KMS-11 (cell line): ENCODE results near the gene PPP2R3A.

Experiments used
- H2AFZ ChIP-seq: fragments of 200-600 bp; sonication (generic); 2 replicates; pipeline ENCODE4 v1.6.1; 2016; ENCODE audit warnings: antibody characterized with exemption, mixed run types, low read depth
- H3K27ac ChIP-seq: fragments of 200-600 bp; sonication (generic); 2 replicates; pipeline ENCODE4 v1.6.1; 2016; ENCODE audit warnings: mild to moderate bottlenecking, mixed run types
- H3K27me3 ChIP-seq: fragments of 200-600 bp; sonication (generic); 2 replicates; pipeline ENCODE4 v1.6.1; 2017; ENCODE audit warnings: mild to moderate bottlenecking, low read depth, mixed run types, moderate library complexity; ENCODE audit not compliant: insufficient read depth
- H3K36me3 ChIP-seq: fragments of 200-600 bp; sonication (generic); 2 replicates; pipeline ENCODE4 v1.6.1; 2017; ENCODE audit warnings: mild to moderate bottlenecking, mixed run types; ENCODE audit not compliant: insufficient read depth
- H3K4me1 ChIP-seq: fragments of 200-600 bp; sonication (generic); 2 replicates; pipeline ENCODE4 v1.6.1; 2016; ENCODE audit warnings: mild to moderate bottlenecking, low read depth, mixed run types; ENCODE audit not compliant: poor library complexity, severe bottlenecking
- H3K4me2 ChIP-seq: fragments of 200-600 bp; sonication (generic); 2 replicates; pipeline ENCODE4 v1.7.0; 2016; ENCODE audit warnings: mild to moderate bottlenecking, mixed run types
- H3K4me3 ChIP-seq: fragments of 200-600 bp; sonication (generic); IDR thresholded peaks from 2 replicates; pipeline ENCODE4 v1.6.1; 2017; ENCODE audit warnings: low read depth, low read length, mixed read lengths; ENCODE audit not compliant: insufficient read depth
- H3K79me2 ChIP-seq: fragments of 200-600 bp; sonication (generic); 2 replicates; pipeline ENCODE4 v1.6.1; 2016; ENCODE audit warnings: low read depth, mixed run types; ENCODE audit not compliant: insufficient read depth
- H3K9ac ChIP-seq: fragments of 200-600 bp; sonication (generic); 2 replicates; pipeline ENCODE4 v1.6.1; 2016; ENCODE audit warnings: mild to moderate bottlenecking, mixed run types
- H4K20me1 ChIP-seq: fragments of 200-600 bp; sonication (generic); 2 replicates; pipeline ENCODE4 v1.6.1; 2016; ENCODE audit warnings: mild to moderate bottlenecking, mixed run types; ENCODE audit not compliant: insufficient read depth
- CTCF ChIP-seq: fragments of 200-600 bp; sonication (generic); conservative IDR thresholded peaks from 2 replicates; pipeline ENCODE4 v1.6.1; 2017; ENCODE audit warnings: low read depth, mild to moderate bottlenecking, antibody characterized with exemption, low read length, moderate library complexity, mixed read lengths

PPP2R3A gene

GRCh38 chr3:135973841-135974240 lies 8.3 kb downstream of the PPP2R3A start:
- Histone ChIP-seq H3K9ac (no peak overlapping the region), H3K27ac (no peak overlapping the region), H3K4me2 (no peak overlapping the region), H3K4me1 (no peaks in the 10 kb centered on the region), H2AFZ (no peak overlapping the region), H3K79me2 (no peaks in the 10 kb centered on the region), H4K20me1 (no peaks in the 10 kb centered on the region), H3K4me3 (no peak overlapping the region), H3K36me3 (no peaks in the 10 kb centered on the region), H3K27me3 (no peaks in the 10 kb centered on the region)
- no peak for TF ChIP-seq CTCF

- Histone ChIP-seq H3K9ac (no peak overlapping the region), H4K20me1 (no peaks in the 10 kb centered on the region), H3K36me3 (no peaks in the 10 kb centered on the region), H3K4me2 (no peak overlapping the region), H3K27me3 (no peaks in the 10 kb centered on the region), H3K4me3 (no peak overlapping the region), H3K79me2 (no peaks in the 10 kb centered on the region), H3K27ac (no peak overlapping the region), H2AFZ (no peak overlapping the region), H3K4me1 (no peaks in the 10 kb centered on the region)
- no peak for TF ChIP-seq CTCF
These were observed 9.5 kb downstream of the PPP2R3A start for GRCh38 chr3:135975053-135975452.

GRCh38 chr3:135975536-135975935 lies 10.0 kb downstream of the PPP2R3A start:
- Histone ChIP-seq H3K4me2 (no peak overlapping the region), H3K27me3 (no peaks in the 10 kb centered on the region), H3K4me1 (no peaks in the 10 kb centered on the region), H4K20me1 (no peaks in the 10 kb centered on the region), H3K9ac (no peak overlapping the region), H2AFZ (no peak overlapping the region), H3K27ac (no peak overlapping the region), H3K36me3 (no peaks in the 10 kb centered on the region), H3K4me3 (no peak overlapping the region), H3K79me2 (no peaks in the 10 kb centered on the region)
- TF ChIP-seq CTCF: no peak

- no peak overlapping the region for H3K27ac ChIP-seq
- no peaks in the 10 kb centered on the region for H3K79me2 ChIP-seq
- no peak for TF ChIP-seq CTCF
- no peaks in the 10 kb centered on the region for H4K20me1 ChIP-seq
- H3K4me3 ChIP-seq: no peak overlapping the region
- H3K4me1 ChIP-seq: no peaks in the 10 kb centered on the region
- H2AFZ ChIP-seq: no peak overlapping the region
- H3K4me2 ChIP-seq: no peak overlapping the region
- no peaks in the 10 kb centered on the region for H3K27me3 ChIP-seq
- no peak overlapping the region for H3K9ac ChIP-seq
- no peaks in the 10 kb centered on the region for H3K36me3 ChIP-seq
These were observed 14.8 kb downstream of the PPP2R3A start for GRCh38 chr3:135980343-135980742.
